GM13976 (cell line): ENCODE measurements around the gene CEACAM21.

Experiments
- DNase-seq: peaks from one replicate; pipeline ENCODE4 v3.0.0; 2012; ENCODE audit warnings: low spot score
- CTCF ChIP-seq: IDR thresholded peaks from 2 replicates; pipeline ENCODE4 v1.5.1; 2012; ENCODE audit warnings: borderline replicate concordance, mild to moderate bottlenecking; ENCODE audit not compliant: insufficient read depth; ENCODE audit errors: extremely low read depth, missing control alignments, control extremely low read depth
- in situ Hi-C: fragments of 300-500 bp; cut with MboI; formaldehyde crosslinking; loops from one replicate; pipeline ENCODE4 v1.12.0; 2022; ENCODE audit warnings: low sequenced_read_pairs, mixed read lengths, inconsistent platforms; ENCODE audit not compliant: unreplicated experiment

Gene CEACAM21

GRCh38 chr19:41624515-41624914, 48.5 kb downstream of the CEACAM21 start:
- no peak for DNase-seq
- TF ChIP-seq CTCF = no peak
- in situ Hi-C loops = no loop called here

- TF ChIP-seq CTCF = no peak
- in situ Hi-C loops = no loop called here
- DNase-seq = no peak
Measured at GRCh38 chr19:41624937-41625336, 49.0 kb downstream of the CEACAM21 start.

GRCh38 chr19:41626278-41626677, 50.3 kb downstream of the CEACAM21 start:
- in situ Hi-C loops = no loop called here
- DNase-seq = no peak
- no peak for TF ChIP-seq CTCF

GRCh38 chr19:41626877-41627276, 50.9 kb downstream of the CEACAM21 start, which contains the start of gene CEACAM4:
TSS of gene CEACAM4 (minus strand) at chr19:41627074. CDS start at chr19:41626963, 111 bp downstream.
- TF ChIP-seq CTCF = no peak
- in situ Hi-C loops = no loop called here
- DNase-seq = no peak

GRCh38 chr19:41627966-41628675, 52.2 kb downstream of the CEACAM21 start:
- TF ChIP-seq CTCF = no peak
- in situ Hi-C loops = no loop called here
- no peak for DNase-seq
